ENCODE results near the gene AKTIP. TPM values are rescaled to one million over a fixed set of nuclear protein-coding genes. Genes with fewer than 3 reads are reported as not detected.

The AKTIP gene
- total RNA-seq, 1 donor from 2014 or later, result 32.2 TPM

- intact Hi-C loops (cut with DNase I), result no loop called here
- Histone ChIP-seq H3K4me1 (peaks cover 5% of the 10 kb centered on the region), H3K4me3 (no peak overlapping the region), H3K36me3 (peaks cover 0 to 65% of the 10 kb centered on the region in 2 donors), H3K27me3 (no peaks in the 10 kb centered on the region), H3K9me3 (no peaks in the 10 kb centered on the region), H3K27ac (no peak overlapping the region)
- DNase-seq (ENCODE audit: extremely low spot score in 2 of 2), result no peak
- TF ChIP-seq, protein P1, sequence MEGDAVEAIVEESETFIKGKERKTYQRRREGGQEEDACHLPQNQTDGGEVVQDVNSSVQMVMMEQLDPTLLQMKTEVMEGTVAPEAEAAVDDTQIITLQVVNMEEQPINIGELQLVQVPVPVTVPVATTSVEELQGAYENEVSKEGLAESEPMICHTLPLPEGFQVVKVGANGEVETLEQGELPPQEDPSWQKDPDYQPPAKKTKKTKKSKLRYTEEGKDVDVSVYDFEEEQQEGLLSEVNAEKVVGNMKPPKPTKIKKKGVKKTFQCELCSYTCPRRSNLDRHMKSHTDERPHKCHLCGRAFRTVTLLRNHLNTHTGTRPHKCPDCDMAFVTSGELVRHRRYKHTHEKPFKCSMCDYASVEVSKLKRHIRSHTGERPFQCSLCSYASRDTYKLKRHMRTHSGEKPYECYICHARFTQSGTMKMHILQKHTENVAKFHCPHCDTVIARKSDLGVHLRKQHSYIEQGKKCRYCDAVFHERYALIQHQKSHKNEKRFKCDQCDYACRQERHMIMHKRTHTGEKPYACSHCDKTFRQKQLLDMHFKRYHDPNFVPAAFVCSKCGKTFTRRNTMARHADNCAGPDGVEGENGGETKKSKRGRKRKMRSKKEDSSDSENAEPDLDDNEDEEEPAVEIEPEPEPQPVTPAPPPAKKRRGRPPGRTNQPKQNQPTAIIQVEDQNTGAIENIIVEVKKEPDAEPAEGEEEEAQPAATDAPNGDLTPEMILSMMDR (IDR thresholded peaks at IDR 0.05), result no peak
These were observed 7.7 kb downstream of the AKTIP start for GRCh38 chr16:53495325-53495724.

- H3K27me3 ChIP-seq, result no peaks in the 10 kb centered on the region
- TF ChIP-seq, protein P1 (IDR thresholded peaks at IDR 0.05), result no peak
- TF ChIP-seq POLR2A (IDR thresholded peaks at IDR 0.05), result no peak
- TF ChIP-seq POLR2AphosphoS5 (IDR thresholded peaks at IDR 0.05; ENCODE audit: insufficient read depth in 1 of 2, low read depth in 1 of 2), result no peak
- DNase-seq (ENCODE audit: extremely low spot score in 2 of 2), result no peak
- intact Hi-C loops (cut with DNase I), result no loop called here
- H3K4me3 ChIP-seq, result no peak overlapping the region
- H3K9me3 ChIP-seq, result no peaks in the 10 kb centered on the region
- peaks cover 0 to 70% of the 10 kb centered on the region in 2 donors for H3K36me3 ChIP-seq
- no peak overlapping the region for H3K27ac ChIP-seq
- no peaks in the 10 kb centered on the region for H3K4me1 ChIP-seq
These were observed 8.4 kb downstream of the AKTIP start for GRCh38 chr16:53494636-53495035.

GRCh38 chr16:53492503-53492902 is 10.5 kb downstream of the AKTIP start:
- peaks cover 0 to 58% of the 10 kb centered on the region in 2 donors for H3K36me3 ChIP-seq
- no peaks in the 10 kb centered on the region for H3K27me3 ChIP-seq
- H3K4me3 ChIP-seq, result no peak overlapping the region
- intact Hi-C loops (cut with DNase I), result no loop called here
- no peak overlapping the region for H3K27ac ChIP-seq
- no peak for DNase-seq (ENCODE audit: extremely low spot score in 2 of 2)
- TF ChIP-seq POLR2AphosphoS5 (IDR thresholded peaks at IDR 0.05; ENCODE audit: insufficient read depth in 1 of 2, low read depth in 1 of 2) (no peak), POLR2A (IDR thresholded peaks at IDR 0.05) (no peak)
- TF ChIP-seq, protein P1 (IDR thresholded peaks at IDR 0.05), result no peak
- H3K4me1 ChIP-seq, result no peaks in the 10 kb centered on the region
- no peaks in the 10 kb centered on the region for H3K9me3 ChIP-seq

DNA sequence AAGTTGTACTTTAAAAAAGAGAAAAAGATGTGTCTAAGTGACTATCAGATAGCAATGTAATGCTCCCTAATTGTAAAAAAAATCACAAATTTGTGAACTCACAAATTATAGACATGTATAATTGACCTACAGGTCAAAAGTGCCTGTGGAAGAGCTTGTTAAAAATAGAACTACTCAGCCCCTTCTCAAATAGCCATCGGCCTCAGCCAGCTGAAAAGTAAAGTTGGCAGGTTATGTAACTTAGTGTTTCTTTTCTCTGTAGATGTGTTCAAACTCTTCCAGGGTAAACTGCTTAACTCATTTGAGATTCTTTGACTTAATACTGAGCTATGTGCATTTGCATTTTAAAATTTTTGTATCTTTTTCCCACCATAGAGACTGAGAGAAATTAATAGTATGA is 13.3 kb downstream of the AKTIP start:
- Histone ChIP-seq H3K4me3 (no peak overlapping the region), H3K36me3 (peaks cover 0 to 59% of the 10 kb centered on the region in 2 donors), H3K4me1 (no peaks in the 10 kb centered on the region), H3K9me3 (no peaks in the 10 kb centered on the region), H3K27ac (no peak overlapping the region), H3K27me3 (no peaks in the 10 kb centered on the region)
- intact Hi-C loops (cut with DNase I), result no loop called here
- TF ChIP-seq POLR2AphosphoS5 (IDR thresholded peaks at IDR 0.05; ENCODE audit: insufficient read depth in 1 of 2, low read depth in 1 of 2), result no peak
- no peak for TF ChIP-seq POLR2A (IDR thresholded peaks at IDR 0.05)
- DNase-seq (ENCODE audit: extremely low spot score in 2 of 2), result no peak

- intact Hi-C loops (cut with DNase I), result no loop called here
- no peak for DNase-seq (ENCODE audit: extremely low spot score in 2 of 2)
- no peak overlapping the region for H3K27ac ChIP-seq
- no peaks in the 10 kb centered on the region for H3K9me3 ChIP-seq
- H3K4me3 ChIP-seq, result no peak overlapping the region
- peaks cover 0 to 73% of the 10 kb centered on the region in 2 donors for H3K36me3 ChIP-seq
- TF ChIP-seq, protein P1 (IDR thresholded peaks at IDR 0.05), result no peak
- TF ChIP-seq POLR2A (IDR thresholded peaks at IDR 0.05), result no peak
- no peak for TF ChIP-seq POLR2AphosphoS5 (IDR thresholded peaks at IDR 0.05; ENCODE audit: insufficient read depth in 1 of 2, low read depth in 1 of 2)
- no peaks in the 10 kb centered on the region for H3K4me1 ChIP-seq
- H3K27me3 ChIP-seq, result no peaks in the 10 kb centered on the region
These were observed 16.8 kb downstream of the AKTIP start for GRCh38 chr16:53486230-53486629.
